GM19324 (cell line): ENCODE results near the gene PUM1.
"Not testable (repeated sequence)": the region's sequence is repeated elsewhere in the genome, so short reads cannot be mapped to it uniquely, and the experiment has no call there.

ENCODE experiments used
- ATAC-seq: cut with Tn5 transposase; IDR thresholded peaks from one replicate; pipeline ENCODE4 v1.9.1; 2021; ENCODE audit warnings: mild to moderate bottlenecking, moderate library complexity; ENCODE audit not compliant: unreplicated experiment, low FRiP score

The PUM1 gene

GRCh38 chr1:30968220-30968971 lies 97.1 kb downstream of the PUM1 start:
- no peak for ATAC-seq

GRCh38 chr1:30966690-30967369 lies 98.7 kb downstream of the PUM1 start:
- no peak for ATAC-seq

GRCh38 chr1:30965924-30966599 lies 99.5 kb downstream of the PUM1 start:
- no peak for ATAC-seq

- ATAC-seq = no peak
Observed at GRCh38 chr1:30964706-30965105, 100.8 kb downstream of the PUM1 start.

GRCh38 chr1:30962609-30963508 lies 102.7 kb downstream of the PUM1 start:
- ATAC-seq = peak; percentile 62

- no peak for ATAC-seq
Observed at GRCh38 chr1:30957560-30958222, 107.8 kb downstream of the PUM1 start.

- ATAC-seq = no peak
Observed at GRCh38 chr1:30955448-30956015, 110.0 kb downstream of the PUM1 start.

GRCh38 chr1:30953685-30954084 lies 111.8 kb downstream of the PUM1 start:
- no peak for ATAC-seq

GRCh38 chr1:30952098-30952497 lies 113.4 kb downstream of the PUM1 start:
- no peak for ATAC-seq

- no peak for ATAC-seq
Observed at GRCh38 chr1:30950700-30951099, 114.8 kb downstream of the PUM1 start.

- no peak for ATAC-seq
Observed at GRCh38 chr1:30950053-30950452, 115.5 kb downstream of the PUM1 start.

GRCh38 chr1:30949487-30949838 lies 116.1 kb downstream of the PUM1 start:
- ATAC-seq = not testable (repeated sequence)

- ATAC-seq = not testable (repeated sequence)
Observed at GRCh38 chr1:30948813-30949486, 116.6 kb downstream of the PUM1 start.

GRCh38 chr1:30948278-30948677 lies 117.2 kb downstream of the PUM1 start:
- no peak for ATAC-seq

- no peak for ATAC-seq
Observed at GRCh38 chr1:30947212-30947611, 118.3 kb downstream of the PUM1 start.

- no peak for ATAC-seq
Observed at GRCh38 chr1:30942326-30942963, 123.1 kb downstream of the PUM1 start.

- ATAC-seq = no peak
Observed at GRCh38 chr1:30940541-30940940, 125.0 kb downstream of the PUM1 start.

GRCh38 chr1:30936541-30937171 lies 128.9 kb downstream of the PUM1 start:
- ATAC-seq = no peak
